Stimulated activated naive CD8-positive, alpha-beta T cell treated with anti-CD3 and anti-CD28 coated beads, Interleukin-15, Interleukin-2, amounts not matched to agents 100 U/mL and 50 U/mL, for 24 hours (primary cell): Measurements from ENCODE around the gene TLCD1.

Source experiments
- ATAC-seq: fragments of 150-1000 bp; cut with Tn5 transposase; one replicate; pipeline ENCODE4 v1.10.0; 2021
- DNase-seq: peaks from one replicate; pipeline ENCODE4 v3.0.0; 2021

Gene TLCD1

DNA sequence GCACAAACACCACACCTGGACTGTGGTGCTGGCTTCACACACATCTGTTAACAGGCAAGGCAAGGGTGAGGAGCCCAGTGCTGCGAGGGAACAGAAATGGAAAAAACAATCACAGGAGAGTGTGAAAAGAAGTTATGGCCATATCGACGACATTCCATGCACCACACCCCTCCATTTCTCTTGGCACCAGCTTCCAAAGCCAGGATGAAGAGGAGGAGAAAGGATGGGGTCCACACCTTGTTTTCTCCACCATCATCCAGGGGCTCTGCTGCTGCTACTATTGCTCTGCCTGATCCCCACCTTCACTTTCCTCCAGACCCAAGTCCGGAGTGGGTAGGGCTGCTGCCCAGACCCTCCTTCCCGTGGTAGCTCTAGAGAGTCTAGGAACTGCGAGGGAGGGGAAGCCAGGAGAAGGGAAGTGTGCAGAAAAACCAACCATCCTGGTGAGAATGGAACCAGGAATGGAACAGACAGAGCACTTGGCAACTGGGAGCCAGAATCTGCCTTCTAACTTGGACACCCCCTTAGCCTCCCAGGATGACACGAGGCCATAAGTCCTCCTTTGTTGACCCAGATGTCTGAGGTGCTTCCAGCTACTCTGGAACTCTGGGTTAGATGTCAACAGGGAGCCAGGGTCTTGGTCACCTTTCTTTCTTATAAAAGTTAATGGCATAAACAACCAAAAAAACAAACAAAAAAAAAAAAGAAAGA lies 13.2 kb downstream of the TLCD1 start:
- DNase-seq (no peak), ATAC-seq (no peak)

DNA sequence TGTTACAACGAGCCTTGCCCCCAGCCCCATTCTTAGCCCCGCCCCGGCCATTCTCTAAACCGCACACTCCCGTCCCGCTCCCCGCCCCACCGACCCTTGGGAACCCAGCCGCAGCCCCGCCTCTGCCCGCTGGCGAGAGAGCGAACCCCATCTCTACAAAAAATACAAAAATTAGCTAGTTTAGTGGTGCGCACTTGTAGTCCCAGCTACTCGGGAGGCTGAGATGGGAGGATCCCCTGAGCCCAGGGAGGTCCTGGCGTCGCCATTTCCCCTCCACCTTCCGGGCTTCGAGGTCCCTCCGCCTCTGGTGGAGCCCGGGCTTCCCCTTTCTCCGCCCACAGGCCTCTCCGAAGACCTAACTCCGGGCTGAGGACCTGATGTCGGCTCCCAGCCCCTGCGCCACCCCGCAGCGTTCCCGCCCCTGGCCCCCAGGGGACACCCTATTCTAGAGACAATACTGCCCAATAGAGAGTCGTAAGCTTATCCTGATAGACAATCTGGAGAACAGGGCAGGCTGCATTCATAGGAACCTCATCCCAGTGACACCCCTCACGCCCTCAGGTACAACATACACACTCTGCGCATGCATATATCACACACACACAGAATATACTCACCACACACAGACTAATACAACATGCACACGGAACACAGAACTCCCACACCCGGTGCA lies 13.9 kb downstream of the TLCD1 start:
- ATAC-seq = peak; percentile 48

DNA sequence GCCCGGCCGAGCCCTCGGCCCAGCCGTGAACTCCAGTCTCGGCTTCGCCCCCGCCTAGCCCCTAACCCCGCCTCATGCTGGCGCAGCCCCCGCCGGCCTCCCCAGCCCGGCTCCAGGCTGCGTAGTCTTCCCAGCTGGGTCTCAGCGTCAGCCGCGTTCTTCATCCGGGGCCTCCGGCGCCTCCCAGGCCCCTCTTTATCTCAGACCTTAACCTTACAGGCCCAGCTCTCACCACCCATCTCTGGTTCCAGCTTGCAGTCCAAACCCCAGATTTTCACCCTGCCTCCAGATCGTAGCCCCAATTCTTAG lies 14.4 kb downstream of the TLCD1 start, which contains the start of gene PROCA1:
PROCA1 (minus strand) TSS at position 166 of the 309 bp plus-strand sequence. CDS start 228 bp downstream, outside the sequence.
- DNase-seq (no peak), ATAC-seq (peak; percentile 15)

More for the DNA sequence above, 13.9 kb downstream of the TLCD1 start:
- peak; percentile 82 for DNase-seq

DNA sequence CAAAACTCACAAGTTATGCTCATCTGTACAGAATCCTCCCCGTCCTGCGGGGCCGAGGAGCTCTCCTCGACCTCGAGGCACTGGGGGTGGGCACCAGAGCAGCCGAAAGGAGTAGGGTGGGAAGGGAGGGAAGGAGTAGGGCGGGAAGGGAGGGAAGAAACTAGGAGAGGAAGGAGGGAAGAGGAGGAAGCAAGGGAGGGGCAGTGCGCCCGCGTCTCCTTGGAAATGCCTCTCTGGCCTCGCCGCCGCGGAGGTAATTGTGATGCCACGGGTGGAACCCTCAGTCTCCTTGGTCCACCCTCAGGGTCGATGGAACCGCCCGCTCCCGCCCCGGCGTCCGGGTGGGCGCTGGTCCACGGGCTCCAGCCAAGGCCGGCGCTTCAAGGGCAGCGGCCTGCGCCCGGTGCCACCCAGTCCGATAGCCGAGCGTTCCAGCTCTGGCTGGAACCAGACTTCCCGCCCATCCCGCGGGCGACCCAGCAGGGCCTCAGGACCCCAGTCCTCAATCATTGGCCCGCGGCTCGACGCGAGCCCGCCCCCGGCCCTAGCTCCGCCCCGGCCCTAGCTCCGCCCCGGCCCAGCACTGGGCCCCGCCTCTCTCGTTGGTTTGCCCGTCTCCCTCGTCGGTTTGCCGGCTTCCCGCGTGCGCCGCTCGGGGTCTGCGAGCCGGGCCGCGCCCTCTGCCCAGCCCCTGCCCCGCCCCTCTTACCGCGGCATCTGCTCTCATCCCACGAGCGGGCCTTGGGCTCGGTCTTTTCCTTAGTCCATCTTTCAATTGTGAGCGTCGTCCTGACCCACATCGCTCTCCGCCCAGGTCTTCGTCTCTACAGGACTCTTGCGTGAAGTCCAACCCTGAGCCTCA lies 14.9 kb downstream of the TLCD1 start:
- ATAC-seq (peak; percentile 93), DNase-seq (peak; percentile 95)

DNA sequence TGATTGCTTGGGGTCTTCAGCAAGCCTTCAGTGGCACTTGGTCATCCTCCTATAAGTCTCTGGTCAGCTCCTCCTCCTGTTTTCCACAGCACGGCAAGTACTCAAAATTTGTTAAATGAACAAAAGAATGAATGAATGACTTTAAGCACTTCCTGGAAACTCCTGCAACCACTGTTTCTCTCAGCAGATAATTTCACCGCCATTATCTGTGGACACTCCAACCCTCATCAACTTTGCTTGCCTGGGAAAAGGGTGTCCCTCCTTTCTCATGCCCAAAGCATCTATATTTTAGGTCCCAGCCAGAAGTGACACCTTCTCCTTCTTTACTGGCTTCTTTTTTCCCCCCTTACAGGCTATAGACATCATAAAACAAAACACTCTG lies 18.7 kb downstream of the TLCD1 start:
- DNase-seq = no peak
- no peak for ATAC-seq

DNA sequence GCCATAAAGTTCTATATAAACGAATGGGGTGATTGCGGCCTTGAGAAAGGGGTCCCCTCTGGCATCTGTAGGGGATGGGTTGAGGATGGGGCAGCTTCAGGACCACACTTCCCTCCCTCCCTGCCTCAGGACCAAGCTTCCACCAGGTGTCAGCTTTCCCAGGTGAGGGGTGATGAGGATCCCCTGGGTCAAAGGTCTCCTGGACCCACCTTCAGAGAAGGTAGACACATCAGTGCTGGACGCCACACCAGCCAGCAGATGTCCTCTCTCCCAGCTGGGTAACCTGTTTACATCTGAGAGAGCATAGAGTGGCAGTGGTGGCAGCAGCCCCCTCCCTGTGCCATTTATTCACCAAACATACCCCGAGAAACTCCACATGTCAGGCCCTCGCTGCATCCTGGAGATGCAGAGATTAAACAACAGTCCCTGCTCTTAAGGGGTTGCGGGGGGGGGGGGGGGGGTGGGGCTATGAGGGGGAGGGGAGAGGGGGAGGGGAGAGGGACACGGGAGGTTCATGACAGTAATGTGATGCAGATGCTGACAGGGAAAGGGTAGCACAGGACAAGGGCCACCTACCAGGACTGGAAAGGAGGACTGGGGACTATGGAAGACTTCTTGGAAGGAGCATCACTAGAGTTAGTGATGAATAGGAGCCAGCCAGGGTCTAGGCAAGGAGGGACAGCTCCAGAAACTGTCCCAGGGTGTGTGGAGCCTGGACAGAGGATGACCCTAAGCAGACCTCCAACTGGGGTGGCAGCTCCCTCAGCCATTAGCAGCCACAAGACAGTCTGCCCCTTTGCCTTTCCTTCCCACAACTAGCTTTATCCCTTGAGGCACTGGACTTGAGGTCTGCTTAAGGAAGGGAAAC lies 19.3 kb downstream of the TLCD1 start:
- ATAC-seq = no peak

DNA sequence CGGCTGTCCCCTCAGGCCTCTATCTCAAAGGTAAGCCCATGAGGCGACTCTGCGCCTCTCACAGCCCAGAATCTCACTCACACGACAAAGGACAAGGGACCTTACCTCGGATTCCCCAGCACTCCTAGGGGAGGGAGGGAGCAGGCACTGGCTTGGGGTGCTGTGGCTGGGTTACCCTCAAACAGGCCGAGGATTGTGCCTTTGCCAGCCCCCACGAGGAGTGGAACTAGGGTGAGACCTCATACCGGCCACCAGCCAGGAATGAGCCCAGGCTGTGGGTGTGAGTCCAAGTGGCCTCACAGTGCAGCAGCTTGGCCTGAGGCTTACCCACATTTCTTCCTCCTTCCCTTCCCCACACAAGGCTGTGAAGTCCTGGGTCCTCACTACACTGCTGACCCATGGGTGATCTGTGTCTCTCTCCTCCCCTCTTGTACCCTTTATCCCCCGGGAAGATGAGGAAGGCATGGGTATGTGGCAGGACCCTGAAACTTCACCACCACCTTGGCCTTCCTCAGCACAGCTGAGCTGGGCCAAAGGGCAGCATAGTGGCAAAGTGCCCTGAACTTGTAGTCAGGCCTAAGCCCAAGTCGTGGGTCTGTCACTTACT lies 20.2 kb downstream of the TLCD1 start:
- ATAC-seq (no peak), DNase-seq (no peak)

More for the DNA sequence above, 19.3 kb downstream of the TLCD1 start:
- DNase-seq = no peak

DNA sequence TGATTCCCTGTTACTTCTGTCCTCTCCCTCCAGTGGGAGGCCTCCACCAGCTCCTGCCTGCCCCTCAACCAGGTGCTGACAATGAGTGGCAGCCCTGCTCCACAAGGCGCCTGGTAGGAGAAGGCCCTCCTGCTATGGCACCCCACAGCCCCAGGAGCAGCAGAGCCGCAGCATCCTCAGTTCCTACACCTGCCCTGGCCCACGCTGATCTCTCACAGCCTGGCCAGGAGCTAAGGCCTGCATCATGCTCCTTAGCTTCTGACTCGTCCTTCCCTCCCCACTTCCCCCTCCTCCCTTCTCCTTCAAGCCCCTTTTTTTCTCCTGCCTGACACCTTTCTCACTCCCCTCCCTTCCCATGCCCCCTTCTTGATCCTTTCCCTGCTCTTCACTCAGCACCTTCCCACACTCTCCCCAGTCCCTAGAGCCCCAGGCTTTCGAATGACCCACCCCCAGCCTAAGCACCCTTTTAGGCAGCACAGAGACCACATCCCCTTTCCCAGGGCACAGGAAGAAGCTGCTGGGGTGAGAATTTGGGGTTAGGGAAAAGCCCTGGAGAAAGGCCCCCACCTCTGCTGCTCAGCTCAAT lies 20.9 kb downstream of the TLCD1 start:
- ATAC-seq (no peak), DNase-seq (no peak)

DNA sequence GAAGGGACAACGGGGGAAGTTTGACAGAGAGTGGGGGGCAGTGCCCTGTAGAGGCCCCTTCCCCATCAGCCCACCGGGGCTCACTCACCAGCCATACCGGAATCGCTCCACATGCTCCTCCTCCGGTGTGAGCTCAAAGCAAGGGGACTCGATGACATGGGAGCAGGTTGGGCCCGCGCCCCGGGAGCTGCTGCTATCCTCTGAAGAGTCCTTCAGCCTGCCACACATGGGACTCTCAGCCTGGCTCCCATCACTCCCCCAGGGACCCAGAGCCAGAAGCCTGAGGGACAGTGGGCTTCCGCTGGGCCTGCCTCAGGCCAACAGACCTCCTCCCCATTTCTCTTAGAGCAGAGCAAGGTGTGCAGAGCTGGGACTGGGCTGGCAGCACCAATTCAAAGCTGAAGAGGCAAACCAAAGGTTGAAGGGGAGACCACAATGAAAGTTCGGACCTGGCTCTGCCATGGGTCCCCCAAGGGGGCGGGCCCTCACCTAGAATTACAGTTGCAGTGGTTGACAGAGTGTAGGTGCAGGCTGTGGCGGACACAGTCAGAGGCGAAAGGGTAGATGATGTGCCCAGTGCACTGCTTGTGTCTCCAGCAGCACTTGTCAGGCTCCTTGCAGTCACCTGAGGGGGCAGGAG lies 21.7 kb downstream of the TLCD1 start:
- ATAC-seq (no peak), DNase-seq (no peak)

DNA sequence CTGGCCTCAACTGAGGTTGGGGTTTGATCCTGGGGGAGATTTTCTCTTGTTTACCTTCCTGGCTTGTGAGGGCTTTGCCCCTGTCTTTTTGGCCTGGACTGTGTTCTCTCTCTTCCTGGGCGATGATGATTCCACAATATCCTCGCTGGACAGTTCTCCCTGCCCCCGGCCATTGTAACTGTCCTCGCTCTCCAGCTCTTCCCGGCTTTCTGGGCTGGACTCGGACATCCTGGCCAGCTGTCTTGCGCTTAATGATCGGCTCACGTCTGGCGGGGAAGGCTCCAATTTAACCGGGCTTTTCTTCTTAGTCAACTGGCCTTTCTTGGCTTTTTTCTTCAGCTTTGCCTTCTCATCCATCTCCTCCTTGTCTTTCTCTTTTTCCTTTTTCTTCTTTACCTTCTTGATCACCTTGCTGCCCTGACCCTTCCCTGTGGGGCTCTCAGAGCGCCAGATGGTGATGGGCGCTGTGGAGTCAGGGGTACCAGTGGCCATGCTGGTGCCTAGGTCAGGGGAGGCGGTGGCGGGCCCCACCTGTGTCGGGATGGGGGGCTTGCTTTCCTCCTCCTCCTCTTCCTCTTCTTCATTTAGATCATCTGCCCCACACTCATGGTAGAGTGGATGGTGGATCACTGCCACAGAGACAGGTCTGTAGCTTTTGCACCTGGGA lies 22.3 kb downstream of the TLCD1 start:
- ATAC-seq (no peak), DNase-seq (no peak)

DNA sequence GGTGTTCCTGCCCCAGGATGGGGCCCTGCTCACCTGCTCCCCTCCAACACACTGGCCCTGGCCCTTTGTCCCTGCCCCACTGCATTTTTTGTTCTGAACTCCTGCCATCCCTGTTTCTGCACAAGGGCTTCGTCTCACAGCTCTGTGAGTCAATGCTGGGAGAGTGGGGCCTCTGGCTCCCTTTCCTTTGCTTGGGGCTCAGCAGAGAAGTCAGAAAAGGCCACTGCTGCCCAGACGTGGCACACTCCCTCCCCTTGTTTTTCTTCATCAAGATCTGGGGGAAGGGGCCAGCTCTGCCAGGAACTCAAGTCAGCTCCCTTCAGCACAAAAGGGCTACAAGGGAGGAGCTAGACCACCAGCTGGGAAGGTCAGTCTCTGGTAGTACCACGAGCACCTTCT lies 23.3 kb downstream of the TLCD1 start:
- no peak for DNase-seq

DNA sequence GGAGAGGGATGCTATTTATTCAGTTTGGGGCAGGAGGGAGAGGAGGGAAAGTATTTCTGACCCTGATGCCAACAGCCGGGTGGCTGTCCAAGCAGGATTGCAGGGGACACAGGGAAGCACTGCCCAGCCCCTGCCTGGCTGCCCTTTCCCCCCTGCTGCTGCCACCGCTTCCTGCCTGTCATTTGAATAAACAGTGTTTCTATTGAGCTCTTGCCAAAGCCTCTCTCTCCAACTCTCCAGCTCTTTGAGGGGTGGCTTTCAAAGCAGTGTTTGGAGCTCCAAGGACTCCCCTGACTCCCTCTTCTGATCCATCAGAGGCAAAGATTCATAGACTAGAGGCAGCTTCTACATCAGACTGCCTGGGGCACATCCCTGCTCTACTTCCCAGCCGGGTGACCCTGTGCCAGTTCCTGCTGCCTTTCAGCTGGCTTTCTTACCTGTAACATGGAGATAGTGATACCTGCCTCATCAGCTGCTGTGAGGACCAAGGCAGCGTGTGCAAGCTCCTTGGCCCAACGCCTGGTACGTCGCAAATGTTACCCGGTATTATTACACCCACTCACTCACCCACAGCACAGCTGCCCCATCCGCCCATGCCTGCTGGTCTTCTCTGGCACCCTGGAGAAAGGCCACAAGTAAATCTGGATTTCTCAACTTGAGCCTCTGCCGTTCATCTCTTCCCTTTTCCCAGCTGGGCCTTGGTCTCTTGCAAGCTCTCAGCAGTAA lies 23.8 kb downstream of the TLCD1 start:
- no peak for DNase-seq
- no peak for ATAC-seq

More for the DNA sequence above, 23.3 kb downstream of the TLCD1 start:
- ATAC-seq = no peak

DNA sequence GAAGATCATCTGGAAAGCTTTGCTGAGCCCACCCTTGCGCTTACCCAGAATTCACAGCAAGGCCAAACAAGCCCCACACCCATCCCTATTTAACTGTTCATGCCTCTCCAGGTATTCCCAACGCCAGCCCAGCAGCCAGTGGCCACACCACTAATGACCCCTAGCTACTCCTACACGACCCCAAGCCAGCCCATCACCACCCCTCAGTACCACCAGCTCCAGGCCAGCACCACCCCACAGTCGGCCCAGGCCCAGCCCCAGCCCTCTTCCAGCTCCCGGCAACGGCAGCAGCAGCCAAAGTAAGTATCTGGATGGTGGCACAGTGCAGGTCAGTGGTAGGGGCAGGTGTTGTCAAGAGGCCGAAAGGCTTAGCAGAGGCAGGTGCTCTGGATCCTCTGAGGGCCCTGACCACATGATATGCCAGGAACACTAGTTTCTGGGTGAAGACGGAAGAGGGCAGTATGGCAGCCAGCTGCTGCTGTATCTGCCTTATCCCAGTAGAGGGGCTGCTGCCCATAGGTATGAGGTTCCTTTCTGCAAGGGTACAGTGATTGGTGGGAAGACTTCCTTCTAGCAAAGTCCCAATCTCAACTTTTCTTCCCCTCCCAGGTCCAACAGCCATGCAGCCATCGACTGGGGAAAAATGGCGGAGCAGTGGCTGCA lies 25.1 kb downstream of the TLCD1 start:
- ATAC-seq (no peak), DNase-seq (no peak)

DNA sequence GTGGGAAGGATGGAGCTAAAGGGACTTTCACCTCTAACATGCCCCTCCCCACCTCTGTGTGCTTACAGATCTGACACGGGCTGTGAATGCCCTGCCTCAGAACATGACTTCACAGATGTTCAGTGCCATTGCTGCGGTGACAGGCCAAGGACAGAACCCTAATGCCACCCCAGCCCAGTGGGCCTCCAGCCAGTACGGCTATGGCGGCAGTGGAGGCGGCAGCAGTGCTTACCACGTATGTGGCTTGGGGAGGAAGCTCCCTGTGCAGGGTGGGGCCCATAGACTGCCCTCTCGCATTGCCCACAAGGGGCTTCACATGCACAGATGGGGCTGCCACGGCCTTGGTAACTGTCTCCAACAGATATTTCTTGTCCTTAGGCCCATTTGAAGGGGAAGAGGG lies 25.8 kb downstream of the TLCD1 start:
- ATAC-seq (no peak), DNase-seq (no peak)

DNA sequence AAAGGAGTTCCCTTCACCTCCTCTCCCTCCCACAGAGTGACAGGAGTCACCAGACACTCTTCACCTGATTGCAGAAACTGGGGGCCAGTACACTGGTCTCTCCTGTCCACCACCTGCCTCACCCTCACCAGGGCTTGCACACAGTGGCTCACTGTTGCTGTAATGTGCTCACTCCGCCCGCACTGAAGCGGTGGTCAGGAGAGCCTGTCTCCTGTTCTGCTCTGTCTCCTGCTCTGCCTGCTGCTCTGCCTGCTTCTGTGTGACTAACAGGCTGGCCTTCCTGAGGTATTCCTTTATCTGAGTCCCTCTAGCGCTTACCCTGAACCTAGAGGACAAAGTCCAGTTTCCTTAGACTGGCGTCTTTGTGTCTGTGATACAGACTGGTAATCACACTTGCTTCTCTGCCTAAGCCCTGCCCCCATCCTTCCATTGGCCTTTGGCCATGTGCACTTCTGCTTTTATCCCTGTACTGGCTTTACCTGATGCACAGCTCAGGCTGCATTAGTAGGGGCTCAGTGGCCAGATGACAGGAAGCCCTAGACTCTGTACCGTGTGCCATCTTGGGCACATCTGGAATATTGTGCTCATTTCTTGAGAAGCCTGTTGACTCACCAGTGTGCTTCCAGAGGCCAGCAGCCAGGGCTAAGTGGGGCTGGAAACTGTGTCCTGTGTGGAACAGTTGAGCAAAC lies 27.6 kb downstream of the TLCD1 start:
- DNase-seq (no peak), ATAC-seq (peak; percentile 55)

DNA sequence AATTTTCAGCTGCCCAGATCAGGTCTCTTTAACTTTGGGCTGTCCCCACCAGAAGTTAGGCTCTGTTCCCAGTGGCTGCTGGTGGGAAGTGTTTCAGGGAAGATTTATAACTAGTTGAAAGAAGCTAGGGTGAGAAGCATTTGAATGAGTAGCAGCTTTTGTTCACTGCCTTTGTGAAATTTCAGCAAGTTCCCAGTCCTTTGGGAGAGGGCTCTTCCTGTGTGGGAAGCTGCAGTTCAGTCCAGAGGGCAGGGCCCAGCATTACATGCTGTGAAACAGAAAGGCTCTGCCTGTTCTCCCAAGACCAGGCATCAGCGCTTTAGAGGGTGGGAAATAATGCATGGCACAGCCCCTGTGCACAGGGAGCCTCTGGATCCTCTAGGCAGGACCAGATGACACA lies 32.2 kb downstream of the TLCD1 start:
- ATAC-seq (no peak), DNase-seq (no peak)

DNA sequence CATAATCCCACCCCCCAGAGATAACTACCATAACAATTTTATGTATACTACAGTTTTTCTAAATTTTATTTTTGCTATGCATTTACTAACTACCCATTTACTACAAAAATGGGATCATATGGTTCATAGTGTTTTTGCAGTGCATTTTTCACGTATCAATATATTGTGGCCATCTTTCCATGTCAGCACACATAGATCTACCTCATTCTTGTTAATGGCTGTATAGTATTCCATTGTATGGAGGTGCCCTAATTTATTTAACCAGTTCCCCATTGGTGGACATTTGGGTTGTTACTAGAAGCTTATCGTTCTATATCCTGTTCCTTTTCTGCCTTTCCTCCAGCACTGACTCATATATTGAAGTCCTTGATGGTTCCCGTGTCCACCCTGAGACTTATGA lies 37.0 kb downstream of the TLCD1 start:
- DNase-seq (no peak), ATAC-seq (no peak)

DNA sequence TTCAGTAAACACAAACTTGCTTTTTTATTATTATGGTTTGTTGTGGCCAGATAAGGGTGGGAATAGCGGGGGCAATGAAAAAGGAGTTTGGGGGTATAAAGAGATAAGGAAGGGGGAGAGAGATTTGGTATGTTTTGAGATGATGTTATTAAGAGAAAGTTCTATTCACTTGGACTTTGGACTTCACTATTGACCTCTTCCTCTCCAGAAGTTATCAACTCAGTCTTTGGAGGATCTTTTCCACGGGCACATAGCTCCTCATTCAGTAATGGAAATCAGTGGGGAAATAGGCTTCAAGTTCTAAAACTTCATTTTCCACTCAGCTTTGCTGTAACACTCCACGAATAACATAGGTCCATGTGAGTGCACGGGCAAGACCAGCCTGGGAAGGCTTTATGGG lies 37.6 kb downstream of the TLCD1 start:
- no peak for ATAC-seq
- no peak for DNase-seq
